ENCODE measurements around the gene GLT6D1.

- TF ChIP-seq CTCF (IDR thresholded peaks at IDR 0.05): no peak
- TF ChIP-seq POLR2AphosphoS5 (IDR thresholded peaks at IDR 0.05; ENCODE audit: low read depth, low read length): no peak
- no peak for TF ChIP-seq TCF7L2 (IDR thresholded peaks at IDR 0.05; ENCODE audit: low read depth, low read length)
- TF ChIP-seq SIN3A (IDR thresholded peaks at IDR 0.05; ENCODE audit: borderline replicate concordance, insufficient read depth, low read depth, low read length): no peak
- TF ChIP-seq REST (IDR thresholded peaks at IDR 0.05; ENCODE audit: insufficient read depth in 1 of 2, low read depth in 2 of 2, low read length in 1 of 2): no peak
Measured at GRCh38 chr9:135607401-135608293, 31.7 kb downstream of the GLT6D1 start.
